HepG2 (cell line): ENCODE measurements around the gene PRKCE. TPM values are rescaled to one million over a fixed set of nuclear protein-coding genes. Genes with fewer than 3 reads are reported as not detected.
A peak's percentile ranks its signal among the peaks of the same experiment; 100 is the strongest.

Experiments
- BRCA1 ChIP-seq: sonication (generic); formaldehyde crosslinking; IDR thresholded peaks from 2 replicates; pipeline ENCODE4 v1.4.0; 2020; ENCODE audit warnings: missing genetic modification reagents
- CC2D1A ChIP-seq: sonication (generic); formaldehyde crosslinking; IDR thresholded peaks from 2 replicates; pipeline ENCODE4 v1.8.1; 2023; ENCODE audit warnings: mild to moderate bottlenecking, missing genetic modification reagents
- FIP1L1 ChIP-seq: fragments of 200-400 bp; formaldehyde crosslinking; IDR thresholded peaks from 2 replicates; pipeline ENCODE4 v1.6.1; 2018; ENCODE audit warnings: low read depth, mild to moderate bottlenecking, low read length, moderate library complexity, borderline replicate concordance; ENCODE audit not compliant: insufficient read depth
- FOXP1 ChIP-seq, 2 experiments: fragments of 450-650 bp in 1 of 2; IDR thresholded peaks; 2 replicates each; pipeline ENCODE4 v1.6.1; 2017 to 2018; ENCODE audit warnings: antibody characterized with exemption in 1 of 2
- HES4 ChIP-seq: sonication (generic); formaldehyde crosslinking; IDR thresholded peaks from 2 replicates; pipeline ENCODE4 v1.9.0; 2021; ENCODE audit warnings: mild to moderate bottlenecking, missing genetic modification reagents, borderline replicate concordance
- HOXA7 ChIP-seq: sonication (generic); formaldehyde crosslinking; IDR thresholded peaks from 2 replicates; pipeline ENCODE4 v1.8.1; 2022; ENCODE audit warnings: mild to moderate bottlenecking, missing genetic modification reagents, moderate library complexity
- JUNB ChIP-seq: sonication (generic); formaldehyde crosslinking; IDR thresholded peaks from 2 replicates; pipeline ENCODE4 v1.8.0; 2022; ENCODE audit warnings: missing genetic modification reagents, mild to moderate bottlenecking, borderline replicate concordance
- KDM5B ChIP-seq: sonication (generic); formaldehyde crosslinking; IDR thresholded peaks from 2 replicates; pipeline ENCODE4 v1.4.0; 2020; ENCODE audit warnings: missing genetic modification reagents, mild to moderate bottlenecking, borderline replicate concordance
- MAF1 ChIP-seq: sonication (generic); formaldehyde crosslinking; IDR thresholded peaks from 2 replicates; pipeline ENCODE4 v1.5.0; 2020; ENCODE audit warnings: missing genetic modification reagents, borderline replicate concordance
- MLLT10 ChIP-seq: sonication (generic); formaldehyde crosslinking; IDR thresholded peaks from 2 replicates; pipeline ENCODE4 v1.4.0; 2020; ENCODE audit warnings: missing genetic modification reagents
- MXI1 ChIP-seq: IDR thresholded peaks from 3 replicates; pipeline ENCODE4 v1.6.1; 2012; ENCODE audit warnings: low read depth, low read length, inconsistent platforms, borderline replicate concordance
- ONECUT2 ChIP-seq: sonication (generic); formaldehyde crosslinking; IDR thresholded peaks from 2 replicates; pipeline ENCODE4 v1.4.0; 2020; ENCODE audit warnings: missing genetic modification reagents
- PCBP2 ChIP-seq: fragments of 200-400 bp; formaldehyde crosslinking; optimal IDR thresholded peaks from 2 replicates; pipeline ENCODE3; 2018; ENCODE audit warnings: low read length, low read depth; ENCODE audit not compliant: poor library complexity, severe bottlenecking
- PLRG1 ChIP-seq: fragments of 450-650 bp; conservative IDR thresholded peaks from 2 replicates; pipeline ENCODE4 v1.6.1; 2016
- SAFB2 ChIP-seq: sonication (generic); formaldehyde crosslinking; IDR thresholded peaks from 2 replicates; pipeline ENCODE4 v1.5.1; 2020; ENCODE audit warnings: missing genetic modification reagents, low read depth, mild to moderate bottlenecking, borderline replicate concordance
- SETDB1 ChIP-seq: sonication (generic); formaldehyde crosslinking; IDR thresholded peaks from 2 replicates; pipeline ENCODE4 v1.5.1; 2020; ENCODE audit warnings: missing genetic modification reagents, mild to moderate bottlenecking, borderline replicate concordance
- SMYD3 ChIP-seq: sonication (generic); formaldehyde crosslinking; IDR thresholded peaks from 2 replicates; pipeline ENCODE4 v1.8.1; 2023; ENCODE audit warnings: mild to moderate bottlenecking, missing genetic modification reagents
- SP1 ChIP-seq, 2 experiments: fragments of 450-650 bp in 1 of 2; sonication (generic) in 1 of 2; formaldehyde crosslinking in 1 of 2; IDR thresholded peaks; 2 replicates each; pipeline versions ENCODE4 v1.4.0 to v1.6.1; 2016 to 2020; ENCODE audit warnings: missing genetic modification reagents in 1 of 2
- XBP1 ChIP-seq: sonication (generic); formaldehyde crosslinking; IDR thresholded peaks from 2 replicates; pipeline ENCODE4 v1.5.0; 2020; ENCODE audit warnings: missing genetic modification reagents
- ZNF224 ChIP-seq: sonication (generic); formaldehyde crosslinking; IDR thresholded peaks from 2 replicates; pipeline ENCODE4 v1.5.0; 2020; ENCODE audit warnings: mild to moderate bottlenecking, missing genetic modification reagents
- ZNF264 ChIP-seq: sonication (generic); formaldehyde crosslinking; IDR thresholded peaks from 2 replicates; pipeline ENCODE4 v1.4.0; 2020; ENCODE audit warnings: missing genetic modification reagents
- ZNF282 ChIP-seq: fragments of 450-650 bp; IDR thresholded peaks from 2 replicates; pipeline ENCODE4 v1.6.1; 2018; ENCODE audit not compliant: partially characterized antibody
- ZNF44 ChIP-seq: sonication (generic); formaldehyde crosslinking; IDR thresholded peaks from 2 replicates; pipeline ENCODE4 v1.5.1; 2020; ENCODE audit warnings: mild to moderate bottlenecking, missing genetic modification reagents
- ZNF510 ChIP-seq: sonication (generic); formaldehyde crosslinking; IDR thresholded peaks from 2 replicates; pipeline ENCODE4 v1.4.0; 2020; ENCODE audit warnings: low read depth, mild to moderate bottlenecking, missing genetic modification reagents
- ZNF761 ChIP-seq: sonication (generic); formaldehyde crosslinking; conservative IDR thresholded peaks from 2 replicates; pipeline ENCODE4 v1.4.0; 2020; ENCODE audit warnings: mild to moderate bottlenecking, missing genetic modification reagents
- polyA plus RNA-seq, 8 experiments: library from polyadenylated mRNA; depleted of rRNA in 3 of 8; stranded (reverse) in 7 of 8; unstranded in 1 of 8; fragments of >200 nt; fragmentation: Illumina TruSeq in 4 of 8; extraction: Trizol in 4 of 8; gene quantifications; 2 replicates each; pipeline versions ENCODE4 v1.2.1 to v1.2.3, GENCODE V29; 2011 to 2016; ENCODE audit warnings: low read depth in 4 of 8, missing spikeins in 1 of 8, mixed read lengths in 1 of 8; ENCODE audit not compliant: insufficient read depth in 1 of 8
- total RNA-seq, 5 experiments: library from RNA; depleted of rRNA; stranded (reverse); fragments of >200 nt; fragmentation: Illumina TruSeq; extraction: Trizol; gene quantifications; 2 replicates each; pipeline ENCODE4 v1.2.3, GENCODE V29; 2016; ENCODE audit warnings: low read depth in 1 of 5
- TF ChIP-seq, protein P1 (sequence below): IDR thresholded peaks from 2 replicates; pipeline ENCODE4 v1.6.1; 2016; ENCODE audit warnings: low read depth, control low read depth
- TF ChIP-seq, protein P2 (sequence below): sonication (generic); formaldehyde crosslinking; IDR thresholded peaks from 2 replicates; pipeline ENCODE4 v1.8.1; 2023; ENCODE audit warnings: mild to moderate bottlenecking, inconsistent platforms, moderate library complexity, missing genetic modification reagents, borderline replicate concordance
- TF ChIP-seq, protein P3 (sequence below): IDR thresholded peaks from 2 replicates; pipeline ENCODE4 v1.6.1; 2016; ENCODE audit warnings: low read depth

PRKCE gene
- total and polyA plus RNA-seq, 2 of the 13 experiments (the other 11 are each of a cell fraction or from before 2014, with no cell fraction given), result 1.0 to 3.9 TPM

DNA sequence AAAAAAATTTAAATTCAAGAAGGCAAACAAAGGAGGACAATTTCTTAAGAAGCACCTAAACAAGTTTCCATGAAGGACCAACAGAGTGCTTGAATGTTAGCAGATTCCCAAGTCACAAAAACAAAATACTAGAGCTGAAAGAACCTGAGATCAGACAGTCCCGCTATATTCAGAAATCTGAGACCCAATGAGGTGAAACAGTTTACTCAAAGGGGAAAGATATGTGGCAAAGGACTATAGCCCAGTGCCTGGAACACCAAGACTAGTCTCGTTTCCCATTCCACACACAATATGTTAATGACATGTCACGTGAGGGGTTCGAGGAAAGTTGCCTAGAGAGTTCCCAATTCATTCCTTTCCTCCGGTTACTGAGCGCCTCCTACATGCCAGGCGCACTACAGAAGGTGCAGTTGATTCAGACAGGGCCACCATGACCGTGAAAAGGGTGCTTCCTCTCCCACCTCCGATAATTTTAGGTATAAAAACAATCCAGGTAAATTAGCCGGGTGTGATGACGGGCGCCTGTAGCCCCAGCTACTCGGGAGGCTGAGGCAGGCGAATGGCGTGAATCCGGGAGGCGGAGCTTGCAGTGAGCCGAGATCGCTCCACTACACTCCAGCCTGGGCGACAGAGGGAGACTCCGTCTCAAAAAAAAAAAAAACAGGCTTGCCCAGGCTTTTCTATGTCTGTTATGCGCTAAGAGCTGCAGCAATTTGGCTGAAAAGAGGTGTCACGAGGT is 41.0 kb upstream of the PRKCE start (continued):
- TF ChIP-seq SAFB2, result no peak; the same call in 1 of the 2 replicates
- no peak for TF ChIP-seq SP1 (IDR thresholded peaks at IDR 0.05)
- no peak for TF ChIP-seq SP1 (CRISPR knock-in tag; IDR thresholded peaks at IDR 0.05)
- TF ChIP-seq SETDB1 (CRISPR knock-in tag), result no peak
- TF ChIP-seq MLLT10 (CRISPR knock-in tag), result no peak
- TF ChIP-seq FIP1L1, result no peak
- no peak for TF ChIP-seq CC2D1A
- no peak for TF ChIP-seq ONECUT2 (CRISPR knock-in tag)
- TF ChIP-seq MAF1 (CRISPR knock-in tag), result no peak
- no peak for TF ChIP-seq ZNF264 (CRISPR knock-in tag)
- no peak for TF ChIP-seq ZNF761 (CRISPR knock-in tag)
- TF ChIP-seq HES4 (CRISPR knock-in tag), result no peak
- TF ChIP-seq JUNB (CRISPR knock-in tag), result no peak
- TF ChIP-seq, protein P1, sequence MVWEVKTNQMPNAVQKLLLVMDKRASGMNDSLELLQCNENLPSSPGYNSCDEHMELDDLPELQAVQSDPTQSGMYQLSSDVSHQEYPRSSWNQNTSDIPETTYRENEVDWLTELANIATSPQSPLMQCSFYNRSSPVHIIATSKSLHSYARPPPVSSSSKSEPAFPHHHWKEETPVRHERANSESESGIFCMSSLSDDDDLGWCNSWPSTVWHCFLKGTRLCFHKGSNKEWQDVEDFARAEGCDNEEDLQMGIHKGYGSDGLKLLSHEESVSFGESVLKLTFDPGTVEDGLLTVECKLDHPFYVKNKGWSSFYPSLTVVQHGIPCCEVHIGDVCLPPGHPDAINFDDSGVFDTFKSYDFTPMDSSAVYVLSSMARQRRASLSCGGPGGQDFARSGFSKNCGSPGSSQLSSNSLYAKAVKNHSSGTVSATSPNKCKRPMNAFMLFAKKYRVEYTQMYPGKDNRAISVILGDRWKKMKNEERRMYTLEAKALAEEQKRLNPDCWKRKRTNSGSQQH (CRISPR knock-in tag), result 0 out of 2 replicates have a peak, but pooled peaks have one; percentile 34
- no peak for TF ChIP-seq FOXP1 (IDR thresholded peaks at IDR 0.05)
- TF ChIP-seq FOXP1 (CRISPR knock-in tag; IDR thresholded peaks at IDR 0.05), result no peak
- TF ChIP-seq SMYD3, result no peak; the same call in 1 of the 2 replicates
- no peak for TF ChIP-seq ZNF282
- no peak for TF ChIP-seq XBP1 (CRISPR knock-in tag)
- no peak; the same call in 1 of the 2 replicates for TF ChIP-seq KDM5B (CRISPR knock-in tag)
- TF ChIP-seq BRCA1 (CRISPR knock-in tag), result 0 out of 2 replicates have a peak, but pooled peaks have one; percentile 11
- TF ChIP-seq, protein P2, sequence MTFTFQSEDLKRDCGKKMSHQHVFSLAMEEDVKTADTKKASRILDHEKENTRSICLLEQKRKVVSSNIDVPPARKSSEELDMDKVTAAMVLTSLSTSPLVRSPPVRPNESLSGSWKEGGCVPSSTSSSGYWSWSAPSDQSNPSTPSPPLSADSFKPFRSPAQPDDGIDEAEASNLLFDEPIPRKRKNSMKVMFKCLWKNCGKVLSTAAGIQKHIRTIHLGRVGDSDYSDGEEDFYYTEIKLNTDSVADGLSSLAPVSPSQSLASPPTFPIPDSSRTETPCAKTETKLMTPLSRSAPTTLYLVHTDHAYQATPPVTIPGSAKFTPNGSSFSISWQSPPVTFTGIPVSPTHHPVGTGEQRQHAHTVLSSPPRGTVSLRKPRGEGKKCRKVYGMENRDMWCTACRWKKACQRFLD (CRISPR knock-in tag), result no peak
- no peak for TF ChIP-seq MXI1
- no peak for TF ChIP-seq PLRG1
- TF ChIP-seq PCBP2, result no peak
- TF ChIP-seq ZNF224 (CRISPR knock-in tag), result 0 out of 2 replicates have a peak, but pooled peaks have one; percentile 11
- TF ChIP-seq ZNF44 (CRISPR knock-in tag), result no peak
- TF ChIP-seq HOXA7 (CRISPR knock-in tag), result no peak
- TF ChIP-seq ZNF510 (CRISPR knock-in tag), result peak; percentile 32; the same call in 1 of the 2 replicates
- TF ChIP-seq, protein P3, sequence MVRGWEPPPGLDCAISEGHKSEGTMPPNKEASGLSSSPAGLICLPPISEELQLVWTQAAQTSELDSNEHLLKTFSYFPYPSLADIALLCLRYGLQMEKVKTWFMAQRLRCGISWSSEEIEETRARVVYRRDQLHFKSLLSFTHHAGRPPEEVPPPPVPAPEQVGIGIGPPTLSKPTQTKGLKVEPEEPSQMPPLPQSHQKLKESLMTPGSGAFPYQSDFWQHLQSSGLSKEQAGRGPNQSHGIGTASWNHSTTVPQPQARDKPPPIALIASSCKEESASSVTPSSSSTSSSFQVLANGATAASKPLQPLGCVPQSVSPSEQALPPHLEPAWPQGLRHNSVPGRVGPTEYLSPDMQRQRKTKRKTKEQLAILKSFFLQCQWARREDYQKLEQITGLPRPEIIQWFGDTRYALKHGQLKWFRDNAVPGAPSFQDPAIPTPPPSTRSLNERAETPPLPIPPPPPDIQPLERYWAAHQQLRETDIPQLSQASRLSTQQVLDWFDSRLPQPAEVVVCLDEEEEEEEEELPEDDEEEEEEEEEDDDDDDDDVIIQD (CRISPR knock-in tag), result peak; percentile 82; the same call in 1 of the 2 replicates
